Measurements from ENCODE around the gene CDH4. TPM values are rescaled to one million over a fixed set of nuclear protein-coding genes. Genes with fewer than 3 reads are reported as not detected.

Gene CDH4
- total RNA-seq, 2 donors from 2014 or later, result 0.05 to 2.2 TPM

GRCh38 chr20:61915101-61915500 is 663.0 kb downstream of the CDH4 start:
- Histone ChIP-seq H3K9me3 (no peaks in the 10 kb centered on the region), H3K4me3 (no peak overlapping the region), H3K4me1 (replicated peaks) (no peaks in the 10 kb centered on the region), H3K27me3 (replicated peaks; ENCODE audit: insufficient read depth) (no peaks in the 10 kb centered on the region), H3K27ac (no peak overlapping the region), H3K36me3 (no peaks in the 10 kb centered on the region)
- intact Hi-C loops (cut with DNase I), result no loop called here
- TF ChIP-seq POLR2AphosphoS5 (IDR thresholded peaks at IDR 0.05) (no peak), POLR2A (IDR thresholded peaks at IDR 0.05) (no peak), CTCF (IDR thresholded peaks at IDR 0.05) (no peak)
- DNase-seq (ENCODE audit: low spot score), result no peak
- 86% methylated on average over 6 of the region's 7 CpGs for WGBS

- Histone ChIP-seq H3K9me3 (no peaks in the 10 kb centered on the region), H3K36me3 (no peaks in the 10 kb centered on the region), H3K4me1 (replicated peaks) (no peaks in the 10 kb centered on the region), H3K27ac (no peak overlapping the region), H3K27me3 (replicated peaks; ENCODE audit: insufficient read depth) (no peaks in the 10 kb centered on the region), H3K4me3 (no peak overlapping the region)
- intact Hi-C loops (cut with DNase I), result no loop called here
- WGBS, result 83% methylated on average over 6 of the region's 6 CpGs
- no peak for DNase-seq (ENCODE audit: low spot score)
- TF ChIP-seq POLR2AphosphoS5 (IDR thresholded peaks at IDR 0.05), result no peak
- no peak for TF ChIP-seq POLR2A (IDR thresholded peaks at IDR 0.05)
- TF ChIP-seq CTCF (IDR thresholded peaks at IDR 0.05), result no peak
Measured at GRCh38 chr20:61916318-61916891, 664.3 kb downstream of the CDH4 start.

- Histone ChIP-seq H3K27me3 (replicated peaks; ENCODE audit: insufficient read depth) (no peaks in the 10 kb centered on the region), H3K36me3 (no peaks in the 10 kb centered on the region), H3K27ac (no peak overlapping the region), H3K9me3 (no peaks in the 10 kb centered on the region), H3K4me1 (replicated peaks) (no peaks in the 10 kb centered on the region), H3K4me3 (no peak overlapping the region)
- 64% methylated on average over 20 of the region's 20 CpGs for WGBS
- no peak for DNase-seq (ENCODE audit: low spot score)
- intact Hi-C loops (cut with DNase I), result no loop called here
- TF ChIP-seq CTCF (IDR thresholded peaks at IDR 0.05) (no peak), POLR2AphosphoS5 (IDR thresholded peaks at IDR 0.05) (no peak), POLR2A (IDR thresholded peaks at IDR 0.05) (no peak)
Measured at GRCh38 chr20:61917474-61918145, 665.5 kb downstream of the CDH4 start.

GRCh38 chr20:61918548-61918947 is 666.5 kb downstream of the CDH4 start:
- 92% methylated on average over 12 of the region's 12 CpGs for WGBS
- H3K9me3 ChIP-seq, result no peaks in the 10 kb centered on the region
- no peak for DNase-seq (ENCODE audit: low spot score)
- H3K27ac ChIP-seq, result no peak overlapping the region
- H3K27me3 ChIP-seq (replicated peaks; ENCODE audit: insufficient read depth), result no peaks in the 10 kb centered on the region
- no peak overlapping the region for H3K4me3 ChIP-seq
- no peaks in the 10 kb centered on the region for H3K36me3 ChIP-seq
- intact Hi-C loops (cut with DNase I), result no loop called here
- no peaks in the 10 kb centered on the region for H3K4me1 ChIP-seq (replicated peaks)
- no peak for TF ChIP-seq POLR2A (IDR thresholded peaks at IDR 0.05)

- H3K9me3 ChIP-seq, result no peaks in the 10 kb centered on the region
- 94% methylated on average over 6 of the region's 6 CpGs for WGBS
- no peak for DNase-seq (ENCODE audit: low spot score)
- H3K4me3 ChIP-seq, result no peak overlapping the region
- H3K36me3 ChIP-seq, result no peaks in the 10 kb centered on the region
- no peaks in the 10 kb centered on the region for H3K27me3 ChIP-seq (replicated peaks; ENCODE audit: insufficient read depth)
- H3K4me1 ChIP-seq (replicated peaks), result no peaks in the 10 kb centered on the region
- no peak for TF ChIP-seq CTCF (IDR thresholded peaks at IDR 0.05)
- no peak for TF ChIP-seq POLR2A (IDR thresholded peaks at IDR 0.05)
- TF ChIP-seq POLR2AphosphoS5 (IDR thresholded peaks at IDR 0.05), result no peak
- H3K27ac ChIP-seq, result no peak overlapping the region
- intact Hi-C loops (cut with DNase I), result no loop called here
Measured at GRCh38 chr20:61919239-61919638, 667.2 kb downstream of the CDH4 start.

All from prostate gland (tissue), 2 donors.